GM13976 (cell line): ENCODE measurements around the gene CLEC4C.
"Not testable (repeated sequence)": the region's sequence is repeated elsewhere in the genome, so short reads cannot be mapped to it uniquely, and the experiment has no call there.

ENCODE experiments used
- DNase-seq: peaks from one replicate; pipeline ENCODE4 v3.0.0; 2012; ENCODE audit warnings: low spot score
- in situ Hi-C: fragments of 300-500 bp; cut with MboI; formaldehyde crosslinking; loops from one replicate; pipeline ENCODE4 v1.12.0; 2022; ENCODE audit warnings: low sequenced_read_pairs, mixed read lengths, inconsistent platforms; ENCODE audit not compliant: unreplicated experiment
- TF ChIP-seq, protein P1 (sequence below): IDR thresholded peaks from 2 replicates; pipeline ENCODE4 v1.5.1; 2012; ENCODE audit warnings: borderline replicate concordance, mild to moderate bottlenecking; ENCODE audit not compliant: insufficient read depth; ENCODE audit errors: extremely low read depth, missing control alignments, control extremely low read depth

CLEC4C gene, protein sequence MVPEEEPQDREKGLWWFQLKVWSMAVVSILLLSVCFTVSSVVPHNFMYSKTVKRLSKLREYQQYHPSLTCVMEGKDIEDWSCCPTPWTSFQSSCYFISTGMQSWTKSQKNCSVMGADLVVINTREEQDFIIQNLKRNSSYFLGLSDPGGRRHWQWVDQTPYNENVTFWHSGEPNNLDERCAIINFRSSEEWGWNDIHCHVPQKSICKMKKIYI

DNA sequence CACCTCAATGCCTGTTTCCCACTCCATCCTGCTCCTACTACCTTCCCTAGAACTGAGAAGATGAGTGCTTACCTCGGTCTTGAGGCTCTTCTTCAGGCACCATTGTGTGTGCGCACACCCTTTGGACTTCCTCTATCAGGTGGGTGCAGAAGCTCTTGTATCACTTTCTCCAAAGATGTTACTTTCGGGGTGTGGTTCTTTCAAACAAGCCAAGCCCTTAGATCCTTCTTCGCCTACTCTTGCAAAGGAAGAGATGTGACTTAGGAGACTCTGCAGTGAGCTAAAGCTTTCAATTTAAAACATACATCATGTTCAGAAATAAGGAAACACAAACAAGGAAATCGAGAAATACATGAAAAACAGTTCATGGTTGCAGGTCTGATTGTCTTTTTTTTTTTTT is at the start of gene CLEC4C:
Gene CLEC4C, minus strand, starts transcription at position 130 of the 400 bp plus-strand sequence. Its CDS starts 27 bp downstream, at position 103.
- in situ Hi-C loops = no loop called here
- DNase-seq = no peak

DNA sequence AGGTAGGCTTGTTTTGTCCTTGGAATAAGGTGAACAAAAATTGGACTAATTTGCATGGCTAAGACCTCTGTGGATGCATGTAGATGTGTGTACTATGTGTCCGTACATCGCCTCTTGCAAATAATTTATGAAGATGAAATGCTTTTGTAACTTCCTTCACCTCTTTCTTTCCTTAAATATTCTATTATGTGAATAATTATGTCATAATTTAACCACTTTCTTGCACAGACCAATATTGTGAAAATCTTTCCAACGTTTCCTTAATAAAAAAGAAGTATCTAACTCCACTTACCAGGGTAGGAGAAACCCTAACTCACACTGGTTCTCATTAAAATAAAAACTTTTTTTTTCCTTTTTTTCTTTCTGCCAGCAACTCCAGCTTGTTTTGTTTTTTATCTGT is 46.0 kb upstream of the CLEC4C start:
- DNase-seq = no peak

More for the DNA sequence above, at the start of gene CLEC4C:
- TF ChIP-seq, protein P1, sequence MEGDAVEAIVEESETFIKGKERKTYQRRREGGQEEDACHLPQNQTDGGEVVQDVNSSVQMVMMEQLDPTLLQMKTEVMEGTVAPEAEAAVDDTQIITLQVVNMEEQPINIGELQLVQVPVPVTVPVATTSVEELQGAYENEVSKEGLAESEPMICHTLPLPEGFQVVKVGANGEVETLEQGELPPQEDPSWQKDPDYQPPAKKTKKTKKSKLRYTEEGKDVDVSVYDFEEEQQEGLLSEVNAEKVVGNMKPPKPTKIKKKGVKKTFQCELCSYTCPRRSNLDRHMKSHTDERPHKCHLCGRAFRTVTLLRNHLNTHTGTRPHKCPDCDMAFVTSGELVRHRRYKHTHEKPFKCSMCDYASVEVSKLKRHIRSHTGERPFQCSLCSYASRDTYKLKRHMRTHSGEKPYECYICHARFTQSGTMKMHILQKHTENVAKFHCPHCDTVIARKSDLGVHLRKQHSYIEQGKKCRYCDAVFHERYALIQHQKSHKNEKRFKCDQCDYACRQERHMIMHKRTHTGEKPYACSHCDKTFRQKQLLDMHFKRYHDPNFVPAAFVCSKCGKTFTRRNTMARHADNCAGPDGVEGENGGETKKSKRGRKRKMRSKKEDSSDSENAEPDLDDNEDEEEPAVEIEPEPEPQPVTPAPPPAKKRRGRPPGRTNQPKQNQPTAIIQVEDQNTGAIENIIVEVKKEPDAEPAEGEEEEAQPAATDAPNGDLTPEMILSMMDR = no peak

DNA sequence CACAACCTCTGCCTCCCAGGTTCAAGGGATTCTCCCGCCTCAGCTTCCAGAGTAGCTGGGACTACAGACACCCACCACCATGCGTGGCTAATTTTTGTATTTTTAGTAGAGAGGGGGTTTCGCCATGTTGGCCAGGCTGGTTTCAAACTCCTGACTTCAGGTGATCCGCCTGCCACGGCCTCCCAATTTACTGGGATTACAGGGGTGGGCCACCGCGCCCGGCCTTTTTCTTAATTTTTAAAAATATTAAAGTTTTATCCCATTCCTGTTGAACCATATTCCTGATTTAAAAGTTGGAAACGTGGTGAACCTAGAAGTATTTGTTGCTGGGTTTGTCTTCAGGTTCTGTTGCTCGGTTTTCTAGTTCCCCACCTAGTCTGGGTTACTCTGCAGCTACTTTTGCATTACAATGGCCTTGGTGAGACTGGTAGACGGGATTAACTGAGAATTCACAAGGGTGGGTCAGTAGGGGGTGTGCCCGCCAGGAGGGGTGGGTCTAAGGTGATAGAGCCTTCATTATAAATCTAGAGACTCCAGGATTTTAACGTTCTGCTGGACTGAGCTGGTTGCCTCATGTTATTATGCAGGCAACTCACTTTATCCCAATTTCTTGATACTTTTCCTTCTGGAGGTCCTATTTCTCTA is 41.8 kb upstream of the CLEC4C start, which contains the start of gene NANOG:
Gene NANOG, plus strand, starts transcription at position 519 of the 645 bp plus-strand sequence. CDS start 213 bp downstream, outside the sequence.
- in situ Hi-C loops, DNase-seq: not testable (repeated sequence)

More for the DNA sequence above, 46.0 kb upstream of the CLEC4C start:
- in situ Hi-C loops = no loop called here
- TF ChIP-seq, protein P1 = no peak

DNA sequence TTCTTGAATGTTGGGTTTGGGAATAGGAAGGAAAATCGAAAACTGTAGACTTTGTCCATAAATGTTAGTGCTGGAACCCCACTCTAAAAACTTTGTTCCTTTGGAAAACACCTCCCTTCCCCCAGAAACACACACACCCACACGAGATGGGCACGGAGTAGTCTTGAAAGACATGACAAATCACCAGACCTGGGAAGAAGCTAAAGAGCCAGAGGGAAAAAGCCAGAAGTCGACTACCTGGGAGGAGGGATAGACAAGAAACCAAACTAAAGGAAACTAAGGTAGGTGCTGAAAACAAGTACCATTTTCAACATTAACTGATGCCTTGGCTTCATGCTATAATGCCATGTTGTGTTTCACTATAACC is 41.1 kb upstream of the CLEC4C start:
- in situ Hi-C loops = no loop called here
- TF ChIP-seq, protein P1 = no peak
- no peak for DNase-seq

DNA sequence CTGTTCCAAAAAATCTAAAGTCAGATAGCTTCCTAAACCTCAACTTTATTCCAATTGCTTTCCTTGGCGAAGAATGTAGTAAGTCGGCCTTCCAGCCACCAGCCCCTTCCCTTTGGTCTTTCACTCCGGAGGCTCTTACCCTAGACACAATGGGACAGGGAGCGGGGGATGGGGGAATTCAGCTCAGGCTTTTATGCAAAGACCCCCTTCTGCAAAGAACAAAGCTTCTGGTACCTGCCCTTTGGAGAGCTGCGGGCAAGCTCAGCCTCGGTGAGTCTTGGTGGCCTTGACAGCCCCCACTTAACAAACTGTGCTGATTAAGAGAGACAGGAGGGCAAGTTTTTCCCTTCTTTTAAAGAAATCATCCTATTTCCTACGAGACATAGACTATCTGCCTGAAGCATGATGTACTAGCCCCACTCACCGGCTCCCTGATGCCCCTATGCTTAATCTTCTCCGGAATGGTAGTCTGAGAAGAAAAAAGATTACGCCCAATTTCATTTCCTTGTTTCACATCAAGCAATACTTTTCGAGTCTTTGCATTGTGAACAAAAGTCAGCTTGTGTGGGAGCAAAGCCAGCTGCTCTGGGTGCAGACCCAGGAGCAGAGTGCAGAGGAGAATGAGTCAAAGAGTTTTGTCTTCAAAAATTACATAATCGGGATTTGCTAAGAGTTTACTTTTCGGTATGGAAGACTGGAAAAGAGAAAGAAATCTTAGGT is 40.6 kb upstream of the CLEC4C start:
- DNase-seq = no peak
- in situ Hi-C loops = no loop called here
- TF ChIP-seq, protein P1 = no peak

DNA sequence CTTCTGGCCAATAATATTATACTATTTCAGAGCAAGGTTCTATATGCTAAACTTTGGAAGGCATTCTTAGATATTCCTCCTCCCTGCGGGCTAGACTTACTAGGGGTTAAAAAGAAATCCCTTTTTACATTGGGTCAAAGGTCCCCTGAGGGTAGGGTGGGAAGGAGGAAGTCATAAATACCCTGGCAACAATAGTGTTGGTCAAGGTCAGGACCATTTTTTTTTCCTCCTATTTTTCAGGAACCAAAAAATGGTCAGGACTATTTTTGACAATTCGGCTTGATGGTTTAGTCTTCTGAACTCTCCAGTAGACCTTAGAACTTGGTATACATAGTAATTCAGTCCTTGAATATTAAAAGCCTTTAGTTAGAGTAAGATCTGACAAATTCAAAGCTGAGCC is 37.5 kb upstream of the CLEC4C start:
- TF ChIP-seq, protein P1 = no peak
- in situ Hi-C loops = no loop called here

DNA sequence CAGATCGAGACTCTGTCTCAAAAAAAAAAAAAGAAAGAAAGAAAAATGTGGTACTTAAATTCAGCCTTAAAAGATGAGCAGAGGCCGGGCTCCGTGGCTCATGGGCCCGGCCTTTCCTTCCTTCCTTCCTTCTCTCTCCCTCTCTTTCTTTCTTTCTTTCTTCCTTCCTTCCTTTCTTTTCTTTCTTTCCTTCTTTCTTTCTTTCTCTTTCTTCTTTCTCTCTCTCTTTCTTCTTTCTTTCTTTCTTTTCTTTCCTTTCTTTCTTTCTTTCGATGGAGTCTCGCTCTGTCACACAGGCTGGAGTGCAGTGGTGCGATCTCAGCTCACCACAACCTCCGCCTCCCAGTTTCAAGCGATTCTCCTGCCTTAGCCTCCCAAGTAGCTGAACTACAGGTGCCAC is 36.3 kb upstream of the CLEC4C start:
- in situ Hi-C loops, DNase-seq: not testable (repeated sequence)

More for the DNA sequence above, 37.5 kb upstream of the CLEC4C start:
- DNase-seq = no peak
